Stimulated activated CD4-positive, alpha-beta T cell treated with anti-CD3 and anti-CD28 coated beads, Interleukin-2, amount 100 ng/mL, for 4 hours (primary cell): Measurements from ENCODE around the gene PPP1R8.
"Not testable (repeated sequence)": the region's sequence is repeated elsewhere in the genome, so short reads cannot be mapped to it uniquely, and the experiment has no call there.

ENCODE experiments used
- DNase-seq: peaks from one replicate; pipeline ENCODE4 v3.0.0-alpha.2; 2020; ENCODE audit warnings: low read depth

PPP1R8 gene

GRCh38 chr1:27830621-27831440, at the start of gene PPP1R8:
Gene PPP1R8, plus strand, starts transcription at chr1:27830782. Its CDS starts 54 bp downstream, at chr1:27830836.
- DNase-seq: peak; percentile 87

DNA sequence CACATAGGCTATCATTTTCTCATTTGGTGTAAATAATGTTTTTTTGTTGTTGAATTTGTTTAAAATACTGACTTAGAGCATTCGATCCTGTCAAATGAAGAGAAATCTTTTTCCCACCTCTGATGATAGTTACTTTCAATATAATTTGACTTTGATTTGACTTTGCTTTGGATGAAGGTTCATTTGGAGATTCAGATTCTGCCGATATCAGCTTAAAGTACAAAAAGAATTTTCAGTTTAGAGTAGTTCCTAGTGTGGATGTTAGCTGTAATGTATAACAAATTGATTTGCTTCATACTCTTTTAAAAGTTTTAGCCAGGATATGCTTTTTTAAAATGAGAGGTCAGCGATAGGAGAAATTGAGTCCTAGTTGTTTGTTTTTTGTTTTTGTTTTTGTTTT, 47.6 kb upstream of the PPP1R8 start:
- DNase-seq: no peak

- no peak for DNase-seq
Observed at GRCh38 chr1:27784700-27785099, 45.9 kb upstream of the PPP1R8 start.

- DNase-seq: no peak
Observed at GRCh38 chr1:27785781-27786455, 44.7 kb upstream of the PPP1R8 start.

- DNase-seq: no peak
Observed at GRCh38 chr1:27787895-27788294, 42.7 kb upstream of the PPP1R8 start.

DNA sequence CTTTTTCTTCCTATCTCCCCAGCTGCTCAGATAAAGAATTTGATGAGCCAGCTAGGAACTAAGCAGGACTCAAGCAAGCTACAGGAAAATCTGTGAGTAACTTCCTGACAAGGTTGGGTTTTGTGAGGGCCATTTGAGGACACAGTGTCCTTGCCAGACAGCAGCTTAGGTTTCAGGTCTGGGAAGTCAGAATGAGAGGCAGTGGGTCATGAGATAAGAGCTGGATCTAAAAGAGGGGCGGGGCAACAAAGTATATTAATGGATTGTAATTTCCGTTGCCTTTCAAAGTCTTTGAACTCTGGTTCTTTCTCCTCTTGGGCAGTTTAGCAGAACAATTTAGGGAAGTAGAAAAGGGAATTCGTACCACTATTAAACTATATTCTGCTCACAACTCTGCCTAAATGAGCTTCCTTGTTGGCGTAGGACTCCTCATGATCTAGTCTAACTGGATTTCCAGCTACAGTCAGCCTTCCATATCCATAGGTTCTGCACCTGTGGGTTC, 41.0 kb upstream of the PPP1R8 start:
- no peak for DNase-seq

DNA sequence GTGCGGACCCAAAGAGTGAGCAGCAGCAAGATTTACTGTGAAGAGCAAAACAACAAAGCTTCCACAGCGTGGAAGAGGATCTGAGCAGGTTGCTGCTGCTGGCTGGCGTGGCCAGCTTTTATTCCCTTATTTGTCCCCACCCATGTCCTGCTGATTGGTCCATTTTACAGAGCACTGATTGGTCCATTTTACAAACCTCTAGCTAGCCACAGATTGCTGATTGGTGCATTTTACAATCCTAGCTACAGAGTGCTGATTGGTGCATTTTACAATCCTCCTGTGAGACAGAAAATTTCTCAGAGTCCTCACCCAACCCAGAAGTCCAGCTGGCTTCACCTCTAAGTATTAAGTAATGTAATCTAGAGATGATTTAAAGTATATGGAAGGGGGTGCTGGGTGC, 40.3 kb upstream of the PPP1R8 start:
- not testable (repeated sequence) for DNase-seq

- DNase-seq: no peak
Observed at GRCh38 chr1:27795601-27796000, 35.0 kb upstream of the PPP1R8 start.

GRCh38 chr1:27804791-27805190, 25.8 kb upstream of the PPP1R8 start:
- no peak for DNase-seq

- no peak for DNase-seq
Observed at GRCh38 chr1:27806758-27807157, 23.8 kb upstream of the PPP1R8 start.

DNA sequence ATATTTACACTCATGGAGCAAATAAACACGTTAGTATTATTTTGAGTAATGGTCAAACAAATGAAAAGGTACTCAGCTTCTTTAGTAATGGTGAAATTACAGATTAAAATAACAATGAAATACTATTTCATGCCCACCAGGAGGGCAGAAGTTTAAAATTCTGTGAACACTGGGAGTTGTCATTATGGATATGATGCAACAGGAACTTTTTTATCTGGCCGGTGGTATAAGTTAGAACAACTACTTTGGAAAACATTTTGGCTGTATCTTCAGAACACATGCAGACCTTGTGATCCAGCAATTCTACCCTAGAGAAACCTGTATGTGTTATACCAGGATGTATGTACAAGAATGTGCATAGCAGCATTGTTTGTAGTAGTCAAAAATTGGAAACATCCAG, 23.2 kb upstream of the PPP1R8 start:
- DNase-seq: no peak

DNA sequence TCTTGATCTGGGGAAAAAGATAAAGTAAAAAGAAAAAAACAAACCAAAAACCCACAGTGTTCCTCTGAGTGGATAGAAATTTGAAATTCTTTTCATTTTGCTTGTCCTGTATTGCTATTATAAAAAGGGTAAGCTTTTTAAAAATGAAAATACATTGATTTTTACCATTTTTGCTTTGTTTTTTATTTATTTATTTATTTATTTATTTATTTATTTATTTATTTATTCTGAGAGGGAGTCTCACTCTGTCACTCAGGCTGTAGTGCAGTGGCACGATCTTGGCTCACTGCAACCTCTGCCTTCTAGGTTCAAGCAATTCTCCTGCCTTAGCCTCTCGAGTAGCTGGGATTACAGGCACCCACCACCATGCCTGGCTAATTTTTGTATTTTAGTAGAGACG, 22.5 kb upstream of the PPP1R8 start:
- DNase-seq: not testable (repeated sequence)

DNA sequence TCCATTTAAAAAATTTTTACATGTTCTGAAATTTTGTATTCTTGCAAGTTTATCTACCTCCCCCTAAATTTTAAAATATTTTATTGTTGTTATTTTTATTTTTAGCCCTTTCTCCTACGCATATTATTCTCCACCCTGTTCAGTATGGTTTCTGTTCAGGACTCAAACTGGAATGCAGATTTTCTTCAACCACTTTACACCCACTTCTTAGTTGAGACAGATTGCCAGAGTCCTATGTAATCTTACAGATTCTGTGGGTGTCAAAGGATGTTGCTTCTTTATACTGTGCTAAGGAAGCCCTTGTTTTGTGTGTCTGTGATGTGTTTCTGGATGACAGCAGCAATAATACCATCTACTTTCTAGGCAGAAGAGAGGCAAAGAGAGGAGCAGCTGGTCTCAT, 20.7 kb upstream of the PPP1R8 start:
- no peak for DNase-seq

GRCh38 chr1:27811741-27812500, 18.7 kb upstream of the PPP1R8 start:
- DNase-seq: no peak

GRCh38 chr1:27816921-27817630, 13.5 kb upstream of the PPP1R8 start:
- DNase-seq: no peak

DNA sequence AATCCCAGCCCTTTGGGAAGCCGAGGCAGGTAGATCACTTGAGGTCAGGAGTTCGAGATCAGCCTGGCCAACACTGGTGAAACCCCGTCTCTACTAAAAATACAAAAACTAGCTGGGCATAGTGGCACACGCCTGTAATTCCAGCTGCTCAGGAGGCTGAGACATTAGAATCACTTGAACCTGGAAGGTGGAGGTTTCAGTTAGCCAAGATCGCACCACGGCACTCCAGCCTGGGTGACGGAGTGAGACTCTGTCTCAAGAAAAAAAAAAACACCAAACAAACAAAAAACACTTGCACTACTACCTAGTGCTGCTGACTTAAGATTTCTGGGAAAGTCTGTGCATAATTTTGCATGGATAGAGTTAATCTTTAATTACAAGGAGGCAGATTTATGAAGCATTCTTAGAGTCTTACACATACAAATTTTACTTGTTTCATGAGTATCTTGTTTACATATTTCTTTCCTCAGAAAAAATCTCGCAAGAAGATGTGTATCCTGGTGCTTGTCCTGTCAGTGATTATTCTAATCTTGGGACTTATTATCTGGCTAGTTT, 8.7 kb upstream of the PPP1R8 start:
- no peak for DNase-seq

DNA sequence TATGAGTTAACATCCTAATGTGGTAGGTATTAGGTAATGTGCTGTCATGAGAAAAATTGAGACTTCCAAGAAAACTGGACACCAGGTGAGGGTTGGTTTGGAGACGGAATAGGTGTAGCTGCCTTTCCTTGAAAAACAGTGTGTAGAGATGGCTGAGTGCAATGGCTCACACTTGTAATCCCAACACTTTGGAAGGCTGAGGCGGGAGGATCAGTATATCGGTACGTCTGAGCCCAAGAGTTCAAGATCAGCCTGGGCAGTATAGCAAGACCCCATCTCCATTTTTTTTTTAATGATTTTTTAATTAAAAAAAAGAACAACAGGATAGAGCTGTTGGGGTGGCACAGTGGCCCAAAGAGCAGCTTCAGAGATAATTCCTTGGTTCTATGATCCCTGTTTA, 6.8 kb upstream of the PPP1R8 start:
- no peak for DNase-seq

GRCh38 chr1:27824411-27824810, 6.2 kb upstream of the PPP1R8 start:
- no peak for DNase-seq

DNA sequence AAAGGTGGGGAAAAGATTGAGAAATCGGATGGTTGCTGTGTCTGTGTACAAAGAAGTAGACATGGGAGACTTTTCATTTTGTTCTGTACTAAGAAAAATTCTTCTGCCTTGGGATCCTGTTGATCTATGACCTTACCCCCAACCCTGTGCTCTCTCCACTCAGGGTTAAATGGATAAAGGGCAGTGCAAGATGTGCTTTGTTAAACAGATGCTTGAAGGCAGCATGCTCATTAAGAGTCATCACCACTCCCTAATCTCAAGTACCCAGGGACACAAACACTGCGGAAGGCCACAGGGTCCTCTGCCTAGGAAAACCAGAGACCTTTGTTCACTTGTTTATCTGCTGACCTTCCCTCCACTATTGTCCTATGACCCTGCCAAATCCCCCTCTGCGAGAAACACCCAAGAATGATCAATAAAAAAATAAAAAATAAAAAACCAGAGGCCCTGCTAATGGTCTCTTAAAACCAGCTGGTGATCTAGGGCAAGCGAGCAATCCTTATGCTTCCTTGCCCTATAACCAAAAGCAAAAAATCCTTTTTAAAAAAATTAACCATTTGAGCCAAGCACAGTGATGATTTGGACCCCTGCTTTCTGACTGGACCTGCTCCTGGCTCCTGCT, 1.1 kb upstream of the PPP1R8 start:
- DNase-seq: not testable (repeated sequence)

- DNase-seq: no peak
Observed at GRCh38 chr1:27831568-27832410, 1.2 kb downstream of the PPP1R8 start.
